ENCODE data around the gene MAN2A1. TPM values are rescaled to one million over a fixed set of nuclear protein-coding genes. Genes with fewer than 3 reads are reported as not detected.

Gene MAN2A1
- total RNA-seq, 1 experiment from 2014 or later, result 78.0 TPM

- no peak overlapping the region for H3K9ac ChIP-seq (ENCODE audit: extremely low read depth, insufficient read length, low read length)
- H2BK12ac ChIP-seq (ENCODE audit: insufficient read length, low read depth, low read length), result no peak overlapping the region
- whole genome bisulfite sequencing (ENCODE audit: extremely low coverage, insufficient read length, low lambda C conversion rate), result 100% methylated on average over 1 of the region's 3 CpGs
- H2BK20ac ChIP-seq (ENCODE audit: low read depth, low read length, poor library complexity, severe bottlenecking), result no peak overlapping the region
- H3K14ac ChIP-seq (ENCODE audit: insufficient read depth, low read length), result no peak overlapping the region
- H3K23me2 ChIP-seq (ENCODE audit: insufficient read length, low read depth, low read length, poor library complexity, severe bottlenecking), result no peaks in the 10 kb centered on the region
- H3K27ac Mint-ChIP-seq, result peak overlapping the region in 1 of 3 experiments; percentile 32; a peak in 1 of 7 replicates
- no peak overlapping the region for H4K8ac ChIP-seq (replicated peaks; ENCODE audit: insufficient read length, low read depth, low read length)
- H3K4me1 Mint-ChIP-seq, result peaks cover 18% of the 10 kb centered on the region in 2 experiments
- DNase-seq, result no peak
- no peak overlapping the region for H3K4ac ChIP-seq (ENCODE audit: low read depth, low read length)
- no peak overlapping the region for H3K18ac ChIP-seq (ENCODE audit: insufficient read length, low read depth, low read length)
- H4K20me1 ChIP-seq (ENCODE audit: control insufficient read depth, insufficient read depth, insufficient read length), result no peaks in the 10 kb centered on the region
- H4K91ac ChIP-seq (ENCODE audit: insufficient read length, low read depth, low read length), result no peak overlapping the region
- H3K4me2 ChIP-seq (ENCODE audit: insufficient read depth, insufficient read length, low read length), result no peak overlapping the region
- H3K36me3 Mint-ChIP-seq (ENCODE audit: insufficient read depth in 1 of 3, low read depth in 3 of 3), result no peaks in the 10 kb centered on the region; a peak in 1 of 7 replicates
- no peaks in the 10 kb centered on the region for H3K27me3 Mint-ChIP-seq (ENCODE audit: low read depth)
- no peaks in the 10 kb centered on the region for H3K79me2 ChIP-seq (ENCODE audit: insufficient read depth, low read length)
- no peak overlapping the region for H3T11ph ChIP-seq (ENCODE audit: low read length)
- H2BK5ac ChIP-seq (ENCODE audit: insufficient read length, low read length), result no peak overlapping the region
- no peak overlapping the region for H2BK15ac ChIP-seq (ENCODE audit: low read depth, low read length)
- no peaks in the 10 kb centered on the region for H3K27me3 ChIP-seq (ENCODE audit: insufficient read depth, low read length)
- no peak overlapping the region for H3K27ac ChIP-seq (ENCODE audit: insufficient read length, low read depth, low read length)
- no peak for TF ChIP-seq CTCF (conservative IDR thresholded peaks at IDR 0.05)
- H2AK5ac ChIP-seq (ENCODE audit: insufficient read length, low read length), result no peak overlapping the region
- H2BK120ac ChIP-seq (ENCODE audit: low read depth, low read length, poor library complexity, severe bottlenecking), result no peak overlapping the region
- H3K9me3 ChIP-seq (ENCODE audit: control insufficient read depth, low read depth, low read length), result no peaks in the 10 kb centered on the region
- H3K4me1 ChIP-seq (ENCODE audit: insufficient read depth, low read length), result no peaks in the 10 kb centered on the region
- no peak overlapping the region for H3K4me3 Mint-ChIP-seq
- no peaks in the 10 kb centered on the region for H3K9me3 Mint-ChIP-seq
- no peaks in the 10 kb centered on the region for H3K79me1 ChIP-seq (ENCODE audit: insufficient read depth, low read depth, low read length, poor library complexity, severe bottlenecking)
- peak overlapping the region; percentile 32 for H2AFZ ChIP-seq (ENCODE audit: low read length)
- no peak overlapping the region for H4K5ac ChIP-seq (ENCODE audit: insufficient read length, low read depth, low read length)
- no peak overlapping the region for H3K56ac ChIP-seq (ENCODE audit: insufficient read length, low read depth, low read length)
- no peak overlapping the region for H3K23ac ChIP-seq (ENCODE audit: insufficient read length, low read depth, low read length)
These were observed 11.3 kb upstream of the MAN2A1 start for GRCh38 chr5:109678447-109678846.

Data from H9 (cell line).